Testis (tissue), 3 donors: ENCODE measurements around the gene ALDH4A1. TPM values are rescaled to one million over a fixed set of nuclear protein-coding genes. Genes with fewer than 3 reads are reported as not detected.

Experiments used
- DNase-seq: peaks from one replicate; pipeline ENCODE4 v3.0.0-alpha.2; 2019
- H3K27ac ChIP-seq, 2 donors: fragments of 200-600 bp; sonication (generic); one replicate each; pipeline ENCODE4 v1.5.1; 2019
- H3K27me3 ChIP-seq: fragments of 200-600 bp; sonication (generic); one replicate; pipeline ENCODE4 v1.5.1; 2019
- H3K36me3 ChIP-seq: fragments of 200-600 bp; sonication (generic); one replicate; pipeline ENCODE4 v1.5.1; 2017; ENCODE audit warnings: low read depth; ENCODE audit errors: missing control alignments
- H3K4me1 ChIP-seq: fragments of 200-600 bp; sonication (generic); one replicate; pipeline ENCODE4 v1.5.1; 2019
- H3K4me3 ChIP-seq, 2 donors: fragments of 200-600 bp; sonication (generic); one replicate each; pipeline ENCODE4 v1.5.1; 2017 to 2019
- H3K9me3 ChIP-seq: fragments of 200-600 bp; sonication (generic); one replicate; pipeline ENCODE4 v1.5.1; 2017
- CTCF ChIP-seq, 3 experiments: fragments of 450-650 bp in 2 of 3; fragments of 200-600 bp in 1 of 3; sonication (generic) in 1 of 3; IDR thresholded peaks; one replicate each; pipeline ENCODE4 v1.5.1; 2016 to 2019; ENCODE audit warnings: antibody characterized with exemption in 3 of 3, mild to moderate bottlenecking in 2 of 3, moderate library complexity in 1 of 3
- POLR2A ChIP-seq: fragments of 450-650 bp; IDR thresholded peaks from one replicate; pipeline ENCODE4 v1.6.1; 2017; ENCODE audit warnings: antibody characterized with exemption, mild to moderate bottlenecking, moderate library complexity
- WGBS, 2 donors: methylation state at CpG; one replicate each; pipeline ENCODE4 v1.1.5; 2018; 5-methylcytosine and 5-hydroxymethylcytosine counted together
- intact Hi-C: fragments of 100-400 bp; cut with DNase I; formaldehyde crosslinking; loops from one replicate; pipeline ENCODE4 v1.15.1; 2023; ENCODE audit warnings: low total_unique reads
- polyA plus RNA-seq: library from polyadenylated mRNA; stranded (reverse); fragments of 350-450 nt; fragmentation: Illumina TruSeq; extraction: RNeasy Lipid Tissue Mini Kit (QIAGEN cat#74804); gene quantifications from one replicate; pipeline ENCODE4 v1.2.3, GENCODE V29; 2014; ENCODE audit warnings: low read depth, low replicate concordance; ENCODE audit not compliant: insufficient read depth
- total RNA-seq, 2 donors: library from RNA; depleted of rRNA; stranded (reverse); fragments of >200 nt; gene quantifications; one replicate each; pipeline ENCODE4 v1.2.3, GENCODE V29; 2016

ALDH4A1 gene
- total and polyA plus RNA-seq, 3 donors from 2014 or later = 8.2 to 10.6 (median 9.6) TPM

GRCh38 chr1:18878538-18879214, 23.7 kb downstream of the ALDH4A1 start:
- 82% methylated on average over 12 of the region's 12 CpGs for WGBS, 2 donors
- peaks cover 2% of the 10 kb centered on the region for H3K4me1 ChIP-seq
- H3K4me3 ChIP-seq = no peak overlapping the region
- DNase-seq = no peak
- H3K36me3 ChIP-seq = no peaks in the 10 kb centered on the region
- H3K9me3 ChIP-seq = no peaks in the 10 kb centered on the region
- intact Hi-C loops = loop anchor here (5.0 kb wide), 1 partner anchor 281 kb away; no protein-coding TSS in a partner anchor
- no peaks in the 10 kb centered on the region for H3K27me3 ChIP-seq
- TF ChIP-seq CTCF (IDR thresholded peaks at IDR 0.05) = no peak
- no peak for TF ChIP-seq POLR2A
- no peak overlapping the region for H3K27ac ChIP-seq

- Histone ChIP-seq H3K27me3 (no peaks in the 10 kb centered on the region), H3K27ac (no peak overlapping the region), H3K36me3 (no peaks in the 10 kb centered on the region), H3K4me3 (peak overlapping the region in 1 of 2 donors; percentile 9), H3K9me3 (no peaks in the 10 kb centered on the region), H3K4me1 (no peaks in the 10 kb centered on the region)
- intact Hi-C loops = loop anchor here (5.0 kb wide), 1 partner anchor 280 kb away; no protein-coding TSS in a partner anchor
- no peak for DNase-seq
- TF ChIP-seq CTCF (IDR thresholded peaks at IDR 0.05) = no peak
- TF ChIP-seq POLR2A = no peak
- whole genome bisulfite sequencing, 2 donors = 61 to 73% methylated on average over 17 to 35 of the region's 35 CpGs
Observed at GRCh38 chr1:18877282-18877681, 25.1 kb downstream of the ALDH4A1 start.

- H3K36me3 ChIP-seq = no peaks in the 10 kb centered on the region
- no peak for DNase-seq
- TF ChIP-seq POLR2A = no peak
- no peak for TF ChIP-seq CTCF (IDR thresholded peaks at IDR 0.05)
- H3K4me3 ChIP-seq = no peak overlapping the region
- no peaks in the 10 kb centered on the region for H3K9me3 ChIP-seq
- H3K4me1 ChIP-seq = no peaks in the 10 kb centered on the region
- 80 to 81% methylated on average over 5 to 10 of the region's 10 CpGs for WGBS, 2 donors
- no peak overlapping the region for H3K27ac ChIP-seq
- intact Hi-C loops = loop anchor here (5.0 kb wide), 1 partner anchor 279 kb away; no protein-coding TSS in a partner anchor
- H3K27me3 ChIP-seq = no peaks in the 10 kb centered on the region
Observed at GRCh38 chr1:18876210-18876609, 26.1 kb downstream of the ALDH4A1 start.

DNA sequence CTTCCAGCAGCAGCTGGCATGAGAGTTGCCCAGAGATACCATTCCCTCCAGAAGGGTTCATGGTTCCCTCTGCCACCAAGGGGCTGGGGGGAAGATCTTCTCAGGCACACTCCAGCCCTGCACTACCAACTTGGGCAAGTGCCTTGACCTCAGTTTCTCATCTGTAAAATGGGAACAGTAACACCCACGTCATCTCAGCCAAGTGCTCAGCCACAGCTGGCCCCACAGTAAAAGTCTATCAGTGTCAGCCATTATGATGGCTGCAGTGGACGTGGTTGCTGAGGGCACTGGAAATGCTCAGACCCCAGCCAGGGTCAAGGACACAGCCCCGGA, 26.6 kb downstream of the ALDH4A1 start:
- WGBS, 2 donors = 83 to 91% methylated on average over 2 to 3 of the region's 3 CpGs
- H3K36me3 ChIP-seq = no peaks in the 10 kb centered on the region

More for the DNA sequence above, 26.6 kb downstream of the ALDH4A1 start:
- TF ChIP-seq POLR2A (no peak), CTCF (IDR thresholded peaks at IDR 0.05) (no peak)
- Histone ChIP-seq H3K4me1 (no peaks in the 10 kb centered on the region), H3K9me3 (no peaks in the 10 kb centered on the region), H3K27ac (no peak overlapping the region), H3K27me3 (no peaks in the 10 kb centered on the region), H3K4me3 (no peak overlapping the region)
- intact Hi-C loops = loop anchor here (5.0 kb wide), 1 partner anchor 278 kb away; no protein-coding TSS in a partner anchor
- no peak for DNase-seq
